GM19239 (cell line): Measurements from ENCODE around the gene DIP2B.
"Not testable (repeated sequence)": the region's sequence is repeated elsewhere in the genome, so short reads cannot be mapped to it uniquely, and the experiment has no call there.

Experiments used
- DNase-seq: peaks from one replicate; pipeline ENCODE4 v3.0.0; 2011; ENCODE audit warnings: low spot score; ENCODE audit not compliant: insufficient read length
- FAIRE-seq: peaks from 2 replicates; lab custom pipeline; 2011; peaks lifted over from hg19 to GRCh38; lab: Jason Lieb, UNC

Gene DIP2B, protein sequence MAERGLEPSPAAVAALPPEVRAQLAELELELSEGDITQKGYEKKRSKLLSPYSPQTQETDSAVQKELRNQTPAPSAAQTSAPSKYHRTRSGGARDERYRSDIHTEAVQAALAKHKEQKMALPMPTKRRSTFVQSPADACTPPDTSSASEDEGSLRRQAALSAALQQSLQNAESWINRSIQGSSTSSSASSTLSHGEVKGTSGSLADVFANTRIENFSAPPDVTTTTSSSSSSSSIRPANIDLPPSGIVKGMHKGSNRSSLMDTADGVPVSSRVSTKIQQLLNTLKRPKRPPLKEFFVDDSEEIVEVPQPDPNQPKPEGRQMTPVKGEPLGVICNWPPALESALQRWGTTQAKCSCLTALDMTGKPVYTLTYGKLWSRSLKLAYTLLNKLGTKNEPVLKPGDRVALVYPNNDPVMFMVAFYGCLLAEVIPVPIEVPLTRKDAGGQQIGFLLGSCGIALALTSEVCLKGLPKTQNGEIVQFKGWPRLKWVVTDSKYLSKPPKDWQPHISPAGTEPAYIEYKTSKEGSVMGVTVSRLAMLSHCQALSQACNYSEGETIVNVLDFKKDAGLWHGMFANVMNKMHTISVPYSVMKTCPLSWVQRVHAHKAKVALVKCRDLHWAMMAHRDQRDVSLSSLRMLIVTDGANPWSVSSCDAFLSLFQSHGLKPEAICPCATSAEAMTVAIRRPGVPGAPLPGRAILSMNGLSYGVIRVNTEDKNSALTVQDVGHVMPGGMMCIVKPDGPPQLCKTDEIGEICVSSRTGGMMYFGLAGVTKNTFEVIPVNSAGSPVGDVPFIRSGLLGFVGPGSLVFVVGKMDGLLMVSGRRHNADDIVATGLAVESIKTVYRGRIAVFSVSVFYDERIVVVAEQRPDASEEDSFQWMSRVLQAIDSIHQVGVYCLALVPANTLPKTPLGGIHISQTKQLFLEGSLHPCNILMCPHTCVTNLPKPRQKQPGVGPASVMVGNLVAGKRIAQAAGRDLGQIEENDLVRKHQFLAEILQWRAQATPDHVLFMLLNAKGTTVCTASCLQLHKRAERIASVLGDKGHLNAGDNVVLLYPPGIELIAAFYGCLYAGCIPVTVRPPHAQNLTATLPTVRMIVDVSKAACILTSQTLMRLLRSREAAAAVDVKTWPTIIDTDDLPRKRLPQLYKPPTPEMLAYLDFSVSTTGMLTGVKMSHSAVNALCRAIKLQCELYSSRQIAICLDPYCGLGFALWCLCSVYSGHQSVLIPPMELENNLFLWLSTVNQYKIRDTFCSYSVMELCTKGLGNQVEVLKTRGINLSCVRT (N-terminal part only)

DNA sequence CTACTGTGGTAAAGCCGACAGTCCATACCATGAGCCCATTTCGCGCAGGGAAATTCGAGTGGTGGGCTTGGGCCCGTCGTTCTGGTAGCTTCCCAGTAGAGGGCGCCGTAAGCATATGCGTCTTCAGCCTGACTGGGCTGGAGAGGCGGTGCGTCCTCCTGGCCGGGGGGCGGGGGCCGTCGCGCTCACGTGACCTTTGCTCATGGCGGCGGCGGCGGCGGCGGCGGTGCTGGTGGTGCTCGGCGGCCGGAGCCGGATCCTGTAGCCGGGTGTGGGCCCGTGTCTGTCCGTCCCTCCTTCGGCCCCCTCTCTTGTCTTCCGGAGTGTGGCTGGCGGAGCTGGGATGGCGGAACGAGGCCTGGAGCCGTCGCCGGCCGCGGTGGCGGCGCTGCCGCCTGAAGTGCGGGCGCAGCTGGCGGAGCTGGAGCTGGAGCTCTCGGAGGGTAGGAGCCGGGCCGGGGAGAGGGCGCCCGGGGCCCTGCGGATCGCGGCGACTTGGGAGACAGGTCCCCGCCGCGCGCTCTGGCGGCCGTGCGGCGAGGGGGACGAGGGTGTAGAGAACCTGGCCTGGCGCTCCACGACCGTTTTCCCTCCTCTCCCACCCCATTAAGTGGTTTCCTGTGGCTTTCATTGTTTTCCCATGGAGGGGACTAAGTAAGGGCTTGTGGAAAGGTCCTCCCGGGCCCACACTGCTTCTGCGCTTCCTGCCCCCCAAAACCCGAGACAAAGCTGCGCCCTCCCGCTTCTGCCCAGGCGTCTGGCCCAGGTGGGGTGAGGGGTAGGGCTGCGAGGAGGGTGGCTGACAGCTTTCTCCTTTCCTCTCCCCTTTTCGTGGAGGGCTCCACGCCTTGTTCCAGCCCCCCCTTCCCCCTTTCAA is at the start of gene DIP2B:
Gene DIP2B, plus strand, starts transcription at position 188 of the 877 bp plus-strand sequence. Its CDS starts 156 bp downstream, at position 344.
- FAIRE-seq (peak; percentile 92), DNase-seq (peak; percentile 80)

DNA sequence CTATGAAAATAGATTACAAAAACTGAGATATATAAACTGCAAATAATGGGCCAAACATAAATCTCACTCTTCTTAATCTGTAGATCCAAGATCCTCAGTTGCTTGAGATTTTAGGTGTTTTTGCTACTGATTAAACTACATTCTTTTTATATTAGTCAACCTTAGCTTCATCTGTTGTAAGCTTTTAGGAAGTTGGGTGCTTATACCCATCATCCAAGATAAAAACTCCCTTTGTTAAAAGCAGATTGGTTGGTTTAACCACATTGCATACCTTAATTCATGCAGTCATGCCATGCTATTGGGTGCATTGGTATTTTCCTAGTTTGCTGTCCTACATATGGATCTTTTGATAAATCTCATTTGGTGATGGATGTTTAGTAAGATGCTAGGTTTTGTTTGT is 46.2 kb upstream of the DIP2B start:
- no peak for DNase-seq
- no peak for FAIRE-seq

DNA sequence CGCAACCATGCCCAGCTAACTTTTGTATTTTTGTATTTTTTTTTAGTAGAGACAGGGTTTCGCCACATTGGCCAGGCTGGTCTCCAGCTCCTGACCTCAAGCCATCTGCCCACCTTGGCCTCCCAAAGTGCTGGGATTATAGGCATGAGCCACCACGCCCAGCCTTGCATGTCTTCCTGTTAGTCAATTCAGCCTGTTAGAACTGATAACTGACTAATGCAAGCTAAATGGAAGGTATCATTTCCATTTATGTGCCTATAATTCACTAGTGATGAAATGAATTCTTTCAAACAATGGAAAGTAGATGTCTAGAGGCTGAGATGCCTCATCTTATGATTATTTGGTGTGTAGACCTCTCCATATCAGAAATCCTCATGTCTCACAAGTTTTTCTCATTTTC is 37.3 kb upstream of the DIP2B start:
- DNase-seq (no peak), FAIRE-seq (no peak)

DNA sequence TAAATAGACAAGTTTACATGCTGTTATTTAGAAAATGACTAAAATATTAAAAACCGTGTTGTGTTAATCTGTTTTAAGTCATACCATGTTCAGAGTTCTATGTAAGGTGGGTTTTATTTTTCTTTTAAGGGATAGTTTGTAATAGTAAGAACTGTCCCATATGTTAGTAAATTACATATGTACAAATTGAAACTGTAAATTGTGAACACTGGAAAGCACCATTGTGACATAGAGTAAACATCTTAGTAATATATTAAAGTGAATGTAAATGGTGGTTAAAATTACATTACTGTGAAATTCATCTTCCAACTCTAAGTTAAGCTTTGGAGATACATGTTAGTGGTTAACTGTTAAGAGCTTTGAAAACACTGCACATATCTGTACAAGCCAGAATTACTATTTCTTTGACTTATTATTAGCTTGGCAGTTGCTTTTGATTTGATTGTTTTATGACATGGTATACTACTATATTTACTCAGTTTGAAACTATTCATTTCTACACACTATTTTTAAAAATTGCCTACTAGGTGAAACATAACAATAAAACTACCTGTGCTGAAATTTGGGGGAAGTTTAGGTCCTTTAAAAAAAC is 27.4 kb upstream of the DIP2B start:
- peak; percentile 28 for FAIRE-seq
- DNase-seq: no peak

DNA sequence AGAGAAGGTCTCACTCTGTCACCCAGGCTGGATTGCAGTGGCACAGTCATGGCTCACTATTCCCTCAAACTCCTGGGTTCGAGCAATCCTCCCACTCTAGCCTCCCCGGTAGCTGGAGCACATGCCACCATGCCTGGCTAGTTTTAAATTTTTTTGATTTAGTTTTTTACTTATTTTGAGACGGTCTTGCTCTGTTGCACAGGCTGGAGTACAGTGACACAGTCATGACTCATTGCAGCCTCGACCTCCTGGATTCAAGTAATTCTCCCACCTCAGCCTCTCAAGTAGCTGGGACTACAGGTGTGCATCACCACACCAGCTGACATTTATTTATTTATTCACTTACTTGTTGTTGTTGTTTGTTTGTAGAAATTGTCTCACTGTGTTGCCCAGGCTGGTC is 22.2 kb upstream of the DIP2B start:
- no peak for FAIRE-seq
- no peak for DNase-seq

DNA sequence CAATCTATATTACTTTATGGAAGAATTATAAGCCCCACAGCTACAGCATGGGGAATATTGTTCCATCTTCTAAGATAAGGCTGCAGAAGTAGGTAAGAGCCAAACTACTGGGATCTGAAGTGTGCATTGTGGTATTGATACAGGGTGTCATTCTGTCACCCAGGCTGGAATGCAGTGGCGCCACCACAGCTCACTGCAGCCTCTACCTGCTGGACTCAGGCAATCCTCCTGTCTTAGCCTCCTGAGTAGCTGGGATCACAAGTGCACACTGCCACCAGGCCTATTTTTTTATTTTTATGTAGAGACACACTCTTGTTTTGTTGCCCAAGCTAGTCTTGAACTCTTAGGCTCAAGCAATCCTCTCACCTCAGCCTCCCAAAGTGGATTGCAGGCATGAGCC is 21.3 kb upstream of the DIP2B start:
- no peak for DNase-seq
- no peak for FAIRE-seq

DNA sequence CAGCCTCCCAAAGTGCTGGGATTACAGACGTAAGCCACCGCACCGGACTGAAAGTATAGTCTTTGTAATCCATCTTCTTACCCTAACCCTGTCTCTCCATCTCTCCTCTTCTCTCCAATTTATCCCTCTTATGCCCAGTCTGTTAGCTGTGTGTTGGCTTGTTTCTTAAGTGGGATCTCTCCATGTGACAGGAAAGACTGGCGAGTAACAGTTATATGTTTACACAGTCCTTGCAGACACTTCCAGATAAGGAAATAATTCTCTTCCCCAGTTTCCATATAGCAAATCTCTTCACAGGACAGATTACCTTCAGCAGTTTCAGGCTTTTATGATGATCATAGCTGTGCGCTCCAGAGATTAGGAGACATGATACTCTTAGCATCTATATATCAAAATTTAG is 16.0 kb upstream of the DIP2B start:
- DNase-seq (no peak), FAIRE-seq (no peak)

DNA sequence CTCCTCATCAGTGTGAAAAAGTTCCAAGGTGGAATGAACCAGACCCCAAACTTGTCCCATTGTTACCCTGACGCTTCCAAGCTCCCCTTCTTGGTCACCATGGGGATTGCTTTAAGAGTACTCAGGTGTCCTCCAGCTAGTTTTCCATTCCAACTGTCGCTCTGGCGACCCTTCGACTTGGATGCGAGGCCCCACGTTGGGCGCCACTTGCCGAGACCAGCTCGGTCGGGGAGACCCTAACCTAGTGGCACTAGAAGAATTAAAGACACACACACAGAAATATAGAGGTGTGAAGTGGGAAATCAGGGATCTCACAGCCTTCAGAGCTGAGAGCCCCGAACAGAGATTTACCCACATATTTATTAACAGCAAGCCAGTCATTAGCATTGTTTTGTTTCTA is 6.7 kb upstream of the DIP2B start:
- not testable (repeated sequence) for FAIRE-seq, DNase-seq

DNA sequence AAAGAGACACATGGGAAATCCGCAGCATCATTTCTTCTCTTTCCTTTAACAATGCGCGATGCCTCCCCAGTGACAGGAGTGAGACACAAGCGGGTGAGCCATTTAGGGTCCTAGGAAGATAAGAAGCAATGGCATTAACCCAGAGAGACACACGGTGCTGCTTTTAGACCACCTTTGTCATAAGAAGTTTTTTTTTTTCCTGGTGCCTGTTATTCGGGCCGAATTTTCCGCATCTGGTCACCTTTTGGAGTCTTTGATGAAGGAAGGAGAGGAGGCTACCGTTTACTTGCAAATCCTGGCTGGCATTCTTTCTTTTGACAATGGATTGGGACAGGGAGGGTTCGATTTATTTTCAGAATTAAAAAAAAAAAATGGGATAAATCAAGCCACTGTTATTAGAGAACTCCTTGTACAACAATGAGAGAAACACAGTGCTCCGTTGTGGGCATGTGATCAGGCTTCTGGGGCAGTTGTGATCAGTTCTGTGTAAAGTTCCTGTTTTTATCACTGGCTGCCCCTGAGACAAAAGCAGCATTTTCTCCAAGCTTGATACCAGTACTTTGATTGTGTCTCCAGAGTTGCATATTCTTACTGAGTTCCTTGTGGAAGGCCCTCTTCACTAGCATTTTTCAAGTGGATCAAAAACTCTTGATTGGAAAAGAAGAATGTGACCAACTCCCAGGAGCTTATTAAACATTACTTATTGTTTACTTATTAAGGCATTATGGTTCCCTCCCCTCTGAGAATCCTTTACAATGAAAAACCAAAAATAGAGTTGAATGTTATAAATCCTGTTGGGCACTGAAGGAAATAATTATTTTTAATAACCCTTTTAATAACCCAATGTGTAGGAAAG is 1.1 kb downstream of the DIP2B start:
- no peak for DNase-seq
- FAIRE-seq: peak; percentile 63

DNA sequence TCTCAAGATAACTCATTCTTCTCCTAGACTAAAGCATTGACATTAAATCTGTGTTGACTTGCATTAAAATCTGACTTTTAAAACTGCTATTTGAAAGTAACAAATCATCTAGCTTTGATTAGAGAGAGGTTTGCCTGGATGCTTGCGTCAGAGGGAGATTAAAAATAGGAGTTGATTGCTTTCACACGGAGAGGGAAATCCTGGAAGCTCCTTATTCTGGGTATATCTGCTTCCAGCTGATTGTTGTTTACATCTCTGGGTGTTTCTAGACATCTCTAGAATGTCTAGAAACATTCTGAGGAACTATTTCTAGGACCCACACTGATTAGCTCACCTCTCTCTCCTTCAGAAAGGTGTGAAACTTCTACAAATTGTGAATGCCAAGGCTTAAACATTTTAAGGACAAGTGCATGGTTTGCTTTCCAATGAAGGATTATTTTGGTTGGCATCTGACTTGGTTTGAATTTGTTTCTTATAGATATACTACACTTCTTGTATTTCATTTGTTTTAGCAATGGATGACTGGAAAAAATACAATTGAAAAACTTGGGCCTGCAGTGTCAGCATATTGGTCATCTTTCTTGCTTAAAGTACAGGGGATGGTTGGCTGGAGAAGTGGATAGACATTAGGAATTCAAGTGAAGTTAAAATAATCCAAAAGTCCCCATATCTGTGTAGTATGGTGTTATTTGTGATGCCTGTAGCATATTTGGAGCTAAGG is 2.1 kb downstream of the DIP2B start:
- DNase-seq: no peak
- no peak for FAIRE-seq

DNA sequence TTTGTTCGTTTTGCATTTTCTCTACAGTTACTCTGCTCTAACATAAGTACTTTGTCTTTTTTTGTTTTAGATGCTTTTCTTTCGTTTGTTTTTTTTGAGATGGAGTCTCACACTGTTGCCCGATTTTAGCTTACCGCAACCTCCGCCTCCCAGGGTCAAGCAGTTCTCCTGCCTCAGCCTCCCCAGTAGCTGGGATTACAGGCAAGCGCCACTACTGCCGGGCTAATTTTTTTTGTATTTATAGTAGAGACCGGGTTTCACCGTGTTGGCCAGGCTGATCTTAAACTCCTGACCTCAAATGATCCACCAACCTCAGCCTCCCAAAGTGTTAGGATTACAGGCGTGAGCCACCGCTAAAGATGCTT is 2.7 kb downstream of the DIP2B start:
- FAIRE-seq (no peak), DNase-seq (no peak)

DNA sequence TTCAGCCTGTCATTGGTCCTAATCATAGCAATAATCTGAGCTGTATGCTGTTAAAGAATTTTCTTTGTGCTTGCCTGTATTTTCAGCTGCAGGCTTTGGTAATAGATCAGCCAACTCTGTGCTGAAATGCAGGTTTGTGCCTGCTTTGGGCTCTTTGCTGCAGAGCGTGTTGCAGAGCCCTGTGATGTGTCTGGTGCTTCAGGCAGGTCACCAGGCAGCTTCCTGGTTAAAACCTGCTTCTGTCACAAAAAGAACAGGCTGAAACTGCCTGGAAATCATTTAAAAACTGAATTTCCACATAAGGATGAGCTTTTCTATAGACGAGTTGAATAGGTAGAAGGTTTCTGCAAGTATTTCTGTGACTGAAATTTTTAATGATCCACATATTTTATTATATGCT is 3.1 kb downstream of the DIP2B start:
- FAIRE-seq (no peak), DNase-seq (no peak)

DNA sequence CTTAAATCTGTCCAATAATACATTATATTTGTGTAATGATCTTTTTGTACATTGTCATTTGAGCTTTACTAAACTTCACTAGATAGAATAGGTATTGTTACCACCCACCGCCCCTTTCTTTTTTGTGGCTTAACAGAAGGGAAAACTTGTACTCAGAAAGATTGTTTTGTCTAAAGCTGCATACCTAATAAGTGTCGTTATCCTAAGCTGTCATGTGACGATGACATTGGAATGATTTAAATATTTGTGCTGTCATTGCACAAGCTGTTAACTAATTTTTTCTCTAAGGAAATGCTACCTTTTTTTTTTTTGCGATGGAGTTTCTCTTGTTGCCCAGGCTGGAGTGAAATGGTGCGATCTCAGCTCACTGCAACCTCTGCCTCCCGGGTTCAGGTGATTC is 3.6 kb downstream of the DIP2B start:
- no peak for DNase-seq

DNA sequence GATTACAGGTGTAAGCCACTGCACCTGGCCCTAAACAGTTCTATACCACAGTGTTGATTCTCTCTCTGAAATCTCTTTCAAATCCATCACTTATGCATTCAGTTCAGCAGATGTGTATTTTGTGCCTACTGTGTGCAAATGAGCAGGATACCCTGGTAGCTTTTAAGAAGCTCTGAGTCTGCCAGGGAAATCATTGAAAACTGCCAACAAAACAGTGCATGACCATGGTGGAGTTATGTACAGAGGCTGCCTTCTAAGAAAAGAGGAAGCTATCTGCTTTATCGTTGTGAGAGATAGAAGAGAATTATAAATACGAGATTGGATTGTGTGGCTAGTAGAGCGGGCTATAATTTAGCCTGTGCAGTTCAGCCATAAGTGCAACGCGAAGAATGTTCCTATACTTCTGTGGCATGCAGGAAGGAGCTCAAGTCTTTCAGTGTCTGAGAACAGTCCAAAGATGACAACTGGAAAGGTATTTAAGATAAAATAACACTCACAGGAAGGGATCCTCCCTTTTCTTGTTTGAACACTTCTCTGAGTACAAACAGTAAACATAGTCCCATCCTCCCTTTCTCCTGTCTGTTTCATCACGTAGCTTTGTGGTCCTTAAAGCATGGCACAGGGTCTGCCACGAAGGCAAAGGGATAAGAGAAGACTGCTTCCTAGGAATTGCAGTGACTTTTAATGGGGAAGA is 4.3 kb downstream of the DIP2B start:
- DNase-seq: no peak

More for the DNA sequence above, 3.6 kb downstream of the DIP2B start:
- no peak for FAIRE-seq

DNA sequence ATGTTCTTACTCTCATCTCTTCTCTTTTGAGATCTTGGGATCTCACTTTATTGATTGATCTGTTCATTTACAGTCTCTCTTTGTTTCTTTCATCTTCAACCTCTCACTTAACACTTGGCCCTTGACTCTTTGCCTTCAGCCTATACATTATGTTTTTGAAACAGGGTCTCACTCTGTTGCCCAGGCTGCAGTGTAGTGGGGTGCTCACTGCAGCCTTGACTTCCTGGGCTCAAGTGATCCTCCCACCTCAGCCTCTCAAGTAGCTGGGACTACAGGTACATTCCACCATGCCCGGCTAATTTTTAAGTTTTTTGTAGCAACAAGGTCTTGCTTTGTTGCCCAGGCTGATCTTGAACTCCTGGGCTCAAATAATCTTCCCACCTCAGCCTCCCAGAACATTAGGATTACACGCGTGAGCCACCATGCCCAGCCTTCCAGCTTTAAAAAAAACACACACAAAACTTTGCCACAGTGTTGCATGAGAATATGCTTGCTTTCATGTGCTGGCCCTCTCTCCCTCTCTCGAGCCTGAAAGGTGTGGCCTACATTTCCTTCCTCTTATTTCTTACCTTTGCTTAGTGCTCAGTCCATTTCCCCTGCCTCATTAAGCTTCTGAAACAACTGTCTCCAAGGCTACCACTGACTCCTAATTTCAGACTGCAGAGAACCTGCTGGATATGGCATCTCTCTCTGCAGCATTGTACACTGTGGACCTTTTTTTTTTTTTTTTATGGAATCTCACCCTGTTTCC is 9.9 kb downstream of the DIP2B start:
- FAIRE-seq (peak; percentile 80), DNase-seq (no peak)

More for the DNA sequence above, 4.3 kb downstream of the DIP2B start:
- no peak for FAIRE-seq

DNA sequence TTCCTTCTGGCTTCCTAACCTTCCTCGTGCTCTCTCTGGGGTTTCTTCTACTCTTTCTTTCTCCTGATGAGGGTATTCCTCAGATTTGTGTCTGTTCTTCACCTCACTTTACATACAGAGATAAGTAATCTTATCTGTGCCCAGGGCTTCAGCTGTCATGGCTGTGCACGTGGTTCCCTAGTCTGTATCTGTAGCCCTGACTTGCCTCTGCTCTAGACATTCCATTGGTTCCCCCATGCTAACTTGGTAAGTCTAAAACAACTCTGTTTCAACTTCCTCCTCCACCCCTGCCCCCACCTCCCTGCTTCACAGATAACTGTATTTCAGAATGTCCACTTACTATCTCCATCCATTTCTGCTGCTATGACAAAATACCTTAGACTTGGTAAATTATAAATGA is 10.8 kb downstream of the DIP2B start:
- no peak for FAIRE-seq
- DNase-seq: no peak
